ENCODE data around the gene TBATA.

The TBATA gene

GRCh38 chr10:70781461-70782051 is 3.6 kb downstream of the TBATA start:
- no peaks in the 10 kb centered on the region for H3K27me3 Mint-ChIP-seq
- H3K4me3 Mint-ChIP-seq, result no peak overlapping the region
- H3K36me3 Mint-ChIP-seq (ENCODE audit: insufficient read depth), result no peaks in the 10 kb centered on the region
- ATAC-seq (replicated peaks; ENCODE audit: extremely low read depth, poor library complexity, severe bottlenecking) (no peak), DNase-seq (ENCODE audit: low spot score in 2 of 2) (no peak)
- no peaks in the 10 kb centered on the region for H3K9me3 Mint-ChIP-seq
- no peaks in the 10 kb centered on the region for H3K4me1 Mint-ChIP-seq
- H3K27ac Mint-ChIP-seq (ENCODE audit: low read depth), result no peak overlapping the region

- DNase-seq (ENCODE audit: low spot score in 2 of 2) (no peak), ATAC-seq (replicated peaks; ENCODE audit: extremely low read depth, poor library complexity, severe bottlenecking) (no peak)
- Mint-ChIP-seq H3K4me1 (no peaks in the 10 kb centered on the region), H3K4me3 (no peak overlapping the region), H3K27me3 (no peaks in the 10 kb centered on the region), H3K27ac (ENCODE audit: low read depth) (no peak overlapping the region), H3K9me3 (no peaks in the 10 kb centered on the region), H3K36me3 (ENCODE audit: insufficient read depth) (no peaks in the 10 kb centered on the region)
Observed at GRCh38 chr10:70780772-70781171, 4.4 kb downstream of the TBATA start.

GRCh38 chr10:70780370-70780760 is 4.8 kb downstream of the TBATA start:
- no peaks in the 10 kb centered on the region for H3K4me1 Mint-ChIP-seq
- H3K4me3 Mint-ChIP-seq, result no peak overlapping the region
- ATAC-seq (replicated peaks; ENCODE audit: extremely low read depth, poor library complexity, severe bottlenecking) (no peak), DNase-seq (ENCODE audit: low spot score in 2 of 2) (no peak)
- H3K27ac Mint-ChIP-seq (ENCODE audit: low read depth), result no peak overlapping the region
- H3K27me3 Mint-ChIP-seq, result no peaks in the 10 kb centered on the region
- H3K9me3 Mint-ChIP-seq, result no peaks in the 10 kb centered on the region
- no peaks in the 10 kb centered on the region for H3K36me3 Mint-ChIP-seq (ENCODE audit: insufficient read depth)

GRCh38 chr10:70779511-70780369 is 5.4 kb downstream of the TBATA start:
- no peaks in the 10 kb centered on the region for H3K9me3 Mint-ChIP-seq
- H3K27me3 Mint-ChIP-seq, result no peaks in the 10 kb centered on the region
- DNase-seq (ENCODE audit: low spot score in 2 of 2), result no peak
- H3K4me1 Mint-ChIP-seq, result no peaks in the 10 kb centered on the region
- ATAC-seq (replicated peaks; ENCODE audit: extremely low read depth, poor library complexity, severe bottlenecking), result no peak
- no peaks in the 10 kb centered on the region for H3K36me3 Mint-ChIP-seq (ENCODE audit: insufficient read depth)
- H3K4me3 Mint-ChIP-seq, result no peak overlapping the region
- no peak overlapping the region for H3K27ac Mint-ChIP-seq (ENCODE audit: low read depth)

GRCh38 chr10:70779088-70779487 is 6.1 kb downstream of the TBATA start:
- no peaks in the 10 kb centered on the region for H3K9me3 Mint-ChIP-seq
- DNase-seq (ENCODE audit: low spot score in 2 of 2), result no peak
- H3K4me3 Mint-ChIP-seq, result no peak overlapping the region
- H3K4me1 Mint-ChIP-seq, result no peaks in the 10 kb centered on the region
- no peak for ATAC-seq (replicated peaks; ENCODE audit: extremely low read depth, poor library complexity, severe bottlenecking)
- H3K36me3 Mint-ChIP-seq (ENCODE audit: insufficient read depth), result no peaks in the 10 kb centered on the region
- H3K27me3 Mint-ChIP-seq, result no peaks in the 10 kb centered on the region
- H3K27ac Mint-ChIP-seq (ENCODE audit: low read depth), result no peak overlapping the region

GRCh38 chr10:70778267-70778924 is 6.8 kb downstream of the TBATA start:
- ATAC-seq (replicated peaks; ENCODE audit: extremely low read depth, poor library complexity, severe bottlenecking) (no peak), DNase-seq (ENCODE audit: low spot score in 2 of 2) (no peak)
- Mint-ChIP-seq H3K4me1 (no peaks in the 10 kb centered on the region), H3K27ac (ENCODE audit: low read depth) (no peak overlapping the region), H3K27me3 (no peaks in the 10 kb centered on the region), H3K36me3 (ENCODE audit: insufficient read depth) (no peaks in the 10 kb centered on the region), H3K9me3 (no peaks in the 10 kb centered on the region), H3K4me3 (no peak overlapping the region)

- no peak for DNase-seq (ENCODE audit: low spot score in 2 of 2)
- no peak overlapping the region for H3K27ac Mint-ChIP-seq (ENCODE audit: low read depth)
- no peaks in the 10 kb centered on the region for H3K4me1 Mint-ChIP-seq
Observed at GRCh38 chr10:70777063-70777875, 7.9 kb downstream of the TBATA start.

GRCh38 chr10:70776455-70777005 is 8.6 kb downstream of the TBATA start:
- ATAC-seq (replicated peaks; ENCODE audit: extremely low read depth, poor library complexity, severe bottlenecking), result no peak

More at GRCh38 chr10:70777063-70777875, 7.9 kb downstream of the TBATA start:
- Mint-ChIP-seq H3K9me3 (no peaks in the 10 kb centered on the region), H3K36me3 (ENCODE audit: insufficient read depth) (no peaks in the 10 kb centered on the region), H3K4me3 (no peak overlapping the region), H3K27me3 (no peaks in the 10 kb centered on the region)
- no peak for ATAC-seq (replicated peaks; ENCODE audit: extremely low read depth, poor library complexity, severe bottlenecking)

GRCh38 chr10:70775679-70776454 is 9.3 kb downstream of the TBATA start:
- ATAC-seq (replicated peaks; ENCODE audit: extremely low read depth, poor library complexity, severe bottlenecking), result no peak
- H3K27ac Mint-ChIP-seq (ENCODE audit: low read depth), result no peak overlapping the region
- no peaks in the 10 kb centered on the region for H3K27me3 Mint-ChIP-seq
- no peaks in the 10 kb centered on the region for H3K4me1 Mint-ChIP-seq
- DNase-seq (ENCODE audit: low spot score in 2 of 2), result no peak
- H3K4me3 Mint-ChIP-seq, result no peak overlapping the region
- no peaks in the 10 kb centered on the region for H3K9me3 Mint-ChIP-seq
- no peaks in the 10 kb centered on the region for H3K36me3 Mint-ChIP-seq (ENCODE audit: insufficient read depth)

More at GRCh38 chr10:70776455-70777005, 8.6 kb downstream of the TBATA start:
- Mint-ChIP-seq H3K9me3 (no peaks in the 10 kb centered on the region), H3K4me3 (no peak overlapping the region), H3K36me3 (ENCODE audit: insufficient read depth) (no peaks in the 10 kb centered on the region), H3K27me3 (no peaks in the 10 kb centered on the region), H3K27ac (ENCODE audit: low read depth) (no peak overlapping the region), H3K4me1 (no peaks in the 10 kb centered on the region)
- DNase-seq (ENCODE audit: low spot score in 2 of 2), result no peak

- H3K27me3 Mint-ChIP-seq, result no peaks in the 10 kb centered on the region
- ATAC-seq (replicated peaks; ENCODE audit: extremely low read depth, poor library complexity, severe bottlenecking), result no peak
- H3K4me3 Mint-ChIP-seq, result no peak overlapping the region
- no peaks in the 10 kb centered on the region for H3K4me1 Mint-ChIP-seq
- DNase-seq (ENCODE audit: low spot score in 2 of 2), result no peak
- H3K9me3 Mint-ChIP-seq, result no peaks in the 10 kb centered on the region
- no peaks in the 10 kb centered on the region for H3K36me3 Mint-ChIP-seq (ENCODE audit: insufficient read depth)
- no peak overlapping the region for H3K27ac Mint-ChIP-seq (ENCODE audit: low read depth)
Observed at GRCh38 chr10:70774810-70775678, 10.1 kb downstream of the TBATA start.

Measured in central memory CD8-positive, alpha-beta T cell (primary cell).